GM18907 (cell line): ENCODE results near the gene ADGRF5.

Source experiments
- ATAC-seq: cut with Tn5 transposase; IDR thresholded peaks from one replicate; pipeline ENCODE4 v1.9.1; 2021; ENCODE audit warnings: mild to moderate bottlenecking, moderate library complexity; ENCODE audit not compliant: unreplicated experiment

The ADGRF5 gene, protein sequence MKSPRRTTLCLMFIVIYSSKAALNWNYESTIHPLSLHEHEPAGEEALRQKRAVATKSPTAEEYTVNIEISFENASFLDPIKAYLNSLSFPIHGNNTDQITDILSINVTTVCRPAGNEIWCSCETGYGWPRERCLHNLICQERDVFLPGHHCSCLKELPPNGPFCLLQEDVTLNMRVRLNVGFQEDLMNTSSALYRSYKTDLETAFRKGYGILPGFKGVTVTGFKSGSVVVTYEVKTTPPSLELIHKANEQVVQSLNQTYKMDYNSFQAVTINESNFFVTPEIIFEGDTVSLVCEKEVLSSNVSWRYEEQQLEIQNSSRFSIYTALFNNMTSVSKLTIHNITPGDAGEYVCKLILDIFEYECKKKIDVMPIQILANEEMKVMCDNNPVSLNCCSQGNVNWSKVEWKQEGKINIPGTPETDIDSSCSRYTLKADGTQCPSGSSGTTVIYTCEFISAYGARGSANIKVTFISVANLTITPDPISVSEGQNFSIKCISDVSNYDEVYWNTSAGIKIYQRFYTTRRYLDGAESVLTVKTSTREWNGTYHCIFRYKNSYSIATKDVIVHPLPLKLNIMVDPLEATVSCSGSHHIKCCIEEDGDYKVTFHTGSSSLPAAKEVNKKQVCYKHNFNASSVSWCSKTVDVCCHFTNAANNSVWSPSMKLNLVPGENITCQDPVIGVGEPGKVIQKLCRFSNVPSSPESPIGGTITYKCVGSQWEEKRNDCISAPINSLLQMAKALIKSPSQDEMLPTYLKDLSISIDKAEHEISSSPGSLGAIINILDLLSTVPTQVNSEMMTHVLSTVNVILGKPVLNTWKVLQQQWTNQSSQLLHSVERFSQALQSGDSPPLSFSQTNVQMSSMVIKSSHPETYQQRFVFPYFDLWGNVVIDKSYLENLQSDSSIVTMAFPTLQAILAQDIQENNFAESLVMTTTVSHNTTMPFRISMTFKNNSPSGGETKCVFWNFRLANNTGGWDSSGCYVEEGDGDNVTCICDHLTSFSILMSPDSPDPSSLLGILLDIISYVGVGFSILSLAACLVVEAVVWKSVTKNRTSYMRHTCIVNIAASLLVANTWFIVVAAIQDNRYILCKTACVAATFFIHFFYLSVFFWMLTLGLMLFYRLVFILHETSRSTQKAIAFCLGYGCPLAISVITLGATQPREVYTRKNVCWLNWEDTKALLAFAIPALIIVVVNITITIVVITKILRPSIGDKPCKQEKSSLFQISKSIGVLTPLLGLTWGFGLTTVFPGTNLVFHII (N-terminal part only)

DNA sequence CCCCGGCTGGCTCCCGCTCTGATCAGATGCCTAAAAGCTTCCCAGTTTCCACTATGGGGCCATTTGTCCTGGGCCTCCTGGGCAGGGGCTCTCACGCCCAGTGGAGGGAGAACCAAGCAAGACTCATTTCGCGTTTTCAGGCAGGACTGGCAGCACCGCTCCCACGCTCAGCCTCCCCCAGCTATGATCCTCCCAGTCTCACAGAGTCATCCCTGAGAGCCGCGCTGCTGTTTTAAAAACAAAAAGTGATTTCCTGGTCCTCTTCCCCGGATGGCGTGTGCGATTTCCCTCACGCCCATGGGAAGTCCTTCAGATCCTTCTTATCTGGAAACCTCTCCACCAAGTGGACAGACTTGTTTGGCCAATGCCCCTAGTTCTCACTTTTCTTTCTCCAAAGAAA, at the start of gene ADGRF5:
TSS of gene ADGRF5 (minus strand) at position 208 of the 400 bp plus-strand sequence. CDS start 15,176 bp downstream, outside the sequence.
- no peak for ATAC-seq

- ATAC-seq = no peak
Measured at GRCh38 chr6:46969206-46969605, 47.5 kb upstream of the ADGRF5 start.

GRCh38 chr6:46967826-46968349, 46.1 kb upstream of the ADGRF5 start:
- ATAC-seq = no peak

- ATAC-seq = no peak
Measured at GRCh38 chr6:46964716-46965519, 43.2 kb upstream of the ADGRF5 start.

DNA sequence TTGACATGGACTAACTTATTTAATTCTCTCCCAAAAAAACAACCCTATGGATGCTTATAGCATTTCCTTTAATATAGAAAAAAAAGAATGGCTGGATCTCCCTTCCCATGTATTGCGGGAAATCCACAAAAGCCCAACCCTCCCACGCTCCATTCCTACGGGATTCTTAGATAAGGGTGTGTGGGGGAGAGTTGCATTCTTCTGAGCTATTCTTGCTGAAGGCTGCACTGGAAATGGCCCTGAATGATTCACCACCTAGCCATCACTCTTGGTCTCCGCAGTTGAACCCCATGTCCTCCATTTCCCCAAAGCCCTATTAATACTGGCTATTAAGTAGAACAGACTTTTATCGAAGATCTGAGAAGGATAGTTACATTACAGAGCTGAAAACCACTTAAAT, 41.9 kb upstream of the ADGRF5 start:
- ATAC-seq = no peak

DNA sequence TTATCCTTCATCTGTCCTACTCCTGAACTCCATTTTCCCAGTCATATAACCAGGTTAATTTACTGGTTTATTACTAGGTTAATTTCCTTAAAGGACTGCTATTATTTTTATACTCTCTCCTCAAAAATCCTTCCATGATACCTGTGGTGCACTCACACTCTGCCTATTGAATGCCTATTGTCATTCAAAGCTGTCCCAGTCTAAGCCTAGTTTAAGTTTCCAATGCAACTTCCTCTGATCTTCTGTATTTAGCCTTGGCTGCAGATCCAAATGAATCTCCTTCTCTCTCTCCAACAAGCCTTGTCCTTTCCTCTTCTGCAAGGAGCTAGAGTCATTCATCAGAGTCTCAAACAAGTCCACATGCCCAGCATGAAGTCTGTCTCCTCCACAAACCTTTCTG, 41.3 kb upstream of the ADGRF5 start:
- no peak for ATAC-seq

- ATAC-seq = no peak
Measured at GRCh38 chr6:46961711-46962110, 40.0 kb upstream of the ADGRF5 start.

GRCh38 chr6:46961232-46961631, 39.5 kb upstream of the ADGRF5 start:
- ATAC-seq = no peak

- no peak for ATAC-seq
Measured at GRCh38 chr6:46959419-46959818, 37.7 kb upstream of the ADGRF5 start.

- no peak for ATAC-seq
Measured at GRCh38 chr6:46956409-46956808, 34.7 kb upstream of the ADGRF5 start.

GRCh38 chr6:46954837-46955451, 33.2 kb upstream of the ADGRF5 start:
- ATAC-seq = no peak

DNA sequence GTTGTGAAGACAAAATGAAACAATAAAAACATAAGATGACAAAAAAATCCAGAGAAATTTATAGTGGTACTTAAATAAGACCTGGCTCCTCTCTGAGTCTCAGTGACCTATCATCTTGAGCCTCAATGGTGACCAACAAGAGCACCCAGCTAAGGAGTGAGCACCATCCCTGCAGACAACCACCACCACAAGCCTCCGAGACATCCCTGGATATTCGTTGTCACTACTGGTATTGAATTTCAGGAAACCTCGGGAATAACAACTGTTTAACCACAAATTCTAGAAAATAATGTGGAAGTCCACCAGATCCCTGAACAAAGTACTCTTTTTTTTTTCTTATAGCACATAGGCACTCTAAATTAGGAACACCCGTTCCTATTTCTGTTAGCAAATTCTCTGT, 32.2 kb upstream of the ADGRF5 start:
- no peak for ATAC-seq

DNA sequence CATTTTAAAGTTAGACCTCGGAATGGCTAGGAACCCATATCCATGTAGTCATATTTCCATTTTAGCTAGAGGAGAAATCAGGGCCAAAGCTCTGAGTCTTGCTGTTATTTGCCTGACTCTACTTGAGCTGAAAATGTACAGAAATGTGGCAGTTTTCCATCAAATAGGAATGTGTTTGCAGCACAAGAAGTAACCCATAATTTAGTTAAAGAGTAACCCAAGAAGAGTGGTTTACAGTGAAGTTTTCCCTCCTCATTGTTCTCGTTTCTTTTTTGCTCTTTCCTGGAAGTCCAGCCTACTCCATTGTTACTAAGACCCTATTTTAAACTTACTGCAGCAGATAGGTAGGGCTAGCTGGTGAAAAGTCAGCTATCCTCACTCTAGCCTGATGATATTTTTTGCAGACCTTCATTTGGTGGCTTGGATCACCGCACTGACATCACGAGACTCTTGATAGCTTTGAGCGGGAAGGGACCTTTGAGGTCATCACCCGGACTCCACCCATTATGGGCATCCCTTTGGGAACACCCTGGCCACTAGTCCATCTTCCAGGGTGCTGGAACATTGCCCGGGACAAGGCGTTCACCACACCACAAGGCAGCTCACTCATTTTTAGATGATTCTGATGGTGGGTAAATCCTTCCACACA, 28.0 kb upstream of the ADGRF5 start:
- no peak for ATAC-seq

GRCh38 chr6:46948699-46949098, 27.0 kb upstream of the ADGRF5 start:
- ATAC-seq = no peak

DNA sequence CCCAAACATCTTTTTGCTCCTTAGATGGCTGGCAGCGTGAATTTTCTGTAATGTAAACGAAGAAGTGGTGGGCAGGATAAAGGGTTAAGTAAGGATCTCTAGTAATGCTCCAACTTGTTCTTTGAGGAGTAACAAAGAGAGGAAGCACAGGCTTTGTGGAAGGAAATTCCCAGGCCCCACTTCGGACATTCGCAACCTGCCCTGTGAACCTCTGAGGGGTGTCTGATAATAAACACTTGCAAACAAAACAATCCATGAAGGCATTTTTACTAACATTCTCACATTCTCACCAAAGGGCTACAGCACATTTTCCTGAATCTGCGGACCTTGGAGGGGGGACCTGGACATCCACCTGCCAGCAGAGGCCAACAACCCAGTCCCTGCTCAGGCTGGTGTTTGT, 25.8 kb upstream of the ADGRF5 start:
- ATAC-seq = no peak

GRCh38 chr6:46940433-46941226, 18.9 kb upstream of the ADGRF5 start:
- ATAC-seq = no peak

- ATAC-seq = no peak
Measured at GRCh38 chr6:46937642-46938041, 15.9 kb upstream of the ADGRF5 start.

DNA sequence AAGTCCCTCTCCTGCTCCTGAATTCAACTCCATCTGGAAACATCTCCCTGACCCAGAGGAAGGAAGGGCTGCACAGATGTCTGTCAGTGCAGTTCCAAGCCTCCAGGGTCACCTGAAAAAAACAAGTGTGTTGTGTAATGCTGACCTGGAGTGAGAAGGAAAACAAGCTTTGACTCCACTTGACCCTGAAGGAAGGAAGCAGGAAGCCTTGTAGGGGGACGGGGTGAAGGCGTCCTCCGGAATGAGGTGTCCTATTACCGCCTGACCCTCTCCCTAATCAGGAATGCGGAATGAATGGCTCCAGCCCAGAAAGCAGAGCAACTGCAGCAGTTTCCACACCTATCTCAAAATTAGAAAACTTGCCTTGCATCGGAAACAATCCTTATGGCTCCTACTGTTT, 13.9 kb upstream of the ADGRF5 start:
- no peak for ATAC-seq
